ENCODE data around the gene SLC1A4. TPM values are rescaled to one million over a fixed set of nuclear protein-coding genes. Genes with fewer than 3 reads are reported as not detected.

SLC1A4 gene
- total and polyA plus RNA-seq, 4 donors: 6.3 to 27.4 (median 8.1) TPM

DNA sequence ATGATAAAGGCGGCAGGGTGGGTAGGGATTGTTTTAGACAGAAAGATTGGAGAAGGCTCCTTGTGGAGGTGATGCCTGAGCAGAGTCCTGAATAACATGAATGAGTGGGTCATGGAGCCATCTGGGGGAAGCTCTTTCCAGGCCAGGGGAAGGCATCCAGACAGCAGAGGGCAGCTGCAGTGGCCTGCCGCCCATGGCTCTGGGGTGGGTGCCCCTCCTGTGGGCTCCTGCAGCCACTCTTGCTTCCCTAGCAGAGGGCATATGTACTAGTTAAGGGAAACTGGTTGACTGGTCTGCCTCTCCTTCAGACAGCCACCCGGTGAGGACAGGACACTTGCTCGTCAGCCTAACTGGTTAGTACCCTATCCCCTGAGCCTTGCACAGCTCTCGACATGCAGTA, 46.5 kb upstream of the SLC1A4 start:
- peaks cover 0 to 15% (median 4%) of the 10 kb centered on the region in 5 donors for H3K4me1 ChIP-seq (ENCODE audit: control insufficient read depth in 5 of 5, insufficient read depth in 5 of 5, low read length in 5 of 5)
- H3K9ac ChIP-seq (ENCODE audit: insufficient read depth in 1 of 2, low read length in 2 of 2): no peak overlapping the region
- TF ChIP-seq, protein P1, sequence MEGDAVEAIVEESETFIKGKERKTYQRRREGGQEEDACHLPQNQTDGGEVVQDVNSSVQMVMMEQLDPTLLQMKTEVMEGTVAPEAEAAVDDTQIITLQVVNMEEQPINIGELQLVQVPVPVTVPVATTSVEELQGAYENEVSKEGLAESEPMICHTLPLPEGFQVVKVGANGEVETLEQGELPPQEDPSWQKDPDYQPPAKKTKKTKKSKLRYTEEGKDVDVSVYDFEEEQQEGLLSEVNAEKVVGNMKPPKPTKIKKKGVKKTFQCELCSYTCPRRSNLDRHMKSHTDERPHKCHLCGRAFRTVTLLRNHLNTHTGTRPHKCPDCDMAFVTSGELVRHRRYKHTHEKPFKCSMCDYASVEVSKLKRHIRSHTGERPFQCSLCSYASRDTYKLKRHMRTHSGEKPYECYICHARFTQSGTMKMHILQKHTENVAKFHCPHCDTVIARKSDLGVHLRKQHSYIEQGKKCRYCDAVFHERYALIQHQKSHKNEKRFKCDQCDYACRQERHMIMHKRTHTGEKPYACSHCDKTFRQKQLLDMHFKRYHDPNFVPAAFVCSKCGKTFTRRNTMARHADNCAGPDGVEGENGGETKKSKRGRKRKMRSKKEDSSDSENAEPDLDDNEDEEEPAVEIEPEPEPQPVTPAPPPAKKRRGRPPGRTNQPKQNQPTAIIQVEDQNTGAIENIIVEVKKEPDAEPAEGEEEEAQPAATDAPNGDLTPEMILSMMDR (IDR thresholded peaks at IDR 0.05; ENCODE audit: control extremely low read depth, extremely low read depth): no peak
- H3K27ac ChIP-seq (ENCODE audit: low read depth in 1 of 2, low read length in 1 of 2): no peak overlapping the region
- no peaks in the 10 kb centered on the region for H3K36me3 ChIP-seq (ENCODE audit: control insufficient read depth in 4 of 4, insufficient read depth in 4 of 4, low read length in 4 of 4)
- DNase-seq (no peak), ATAC-seq (ENCODE audit: insufficient read depth, low FRiP score) (no peak)
- no peaks in the 10 kb centered on the region for H3K27me3 ChIP-seq (ENCODE audit: control insufficient read depth in 3 of 3, insufficient read depth in 3 of 3, low read length in 2 of 3)
- 80 to 86% methylated on average over 5 of the region's 5 CpGs for WGBS, 2 donors
- H3K4me3 ChIP-seq: no peak overlapping the region
- no peaks in the 10 kb centered on the region for H3K9me3 ChIP-seq (ENCODE audit: control insufficient read depth in 4 of 4, insufficient read depth in 3 of 4, low read length in 3 of 4)

DNA sequence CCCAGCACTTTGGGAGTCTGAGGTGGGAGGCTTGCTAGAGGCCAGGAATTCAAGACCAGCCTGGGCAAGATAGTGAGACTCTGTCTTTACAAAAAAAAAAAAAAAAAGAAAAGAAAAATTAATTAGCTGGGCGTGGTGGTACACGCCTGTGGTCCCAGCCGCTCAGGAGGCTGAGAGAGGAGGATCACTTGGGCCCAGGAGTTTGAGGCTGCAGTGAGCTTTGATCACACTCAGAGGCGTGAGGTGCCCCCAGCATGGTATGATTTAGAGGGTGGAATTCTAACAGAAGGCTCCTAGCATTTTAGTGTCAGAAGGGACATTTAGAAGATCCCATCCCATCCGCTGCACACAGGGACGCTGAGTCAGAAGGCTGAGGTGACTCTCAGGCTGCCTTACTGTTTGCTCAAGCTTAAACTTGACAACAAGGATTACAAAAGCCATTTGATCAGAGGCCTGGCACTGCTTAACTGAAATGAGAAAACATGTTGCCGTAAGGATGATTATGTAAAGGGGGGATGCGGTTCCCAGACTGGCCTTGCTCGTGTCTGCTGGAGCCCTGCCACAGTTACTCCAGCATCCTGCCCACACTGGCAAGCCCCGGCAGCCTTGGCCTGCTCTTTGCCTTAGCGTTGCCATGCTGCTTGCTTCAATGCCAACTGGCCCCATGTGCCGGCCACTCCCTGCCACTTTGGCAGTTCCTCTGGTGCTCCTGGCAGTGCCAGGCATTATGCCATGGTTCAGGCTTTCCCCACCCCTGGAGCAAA, 45.6 kb upstream of the SLC1A4 start:
- H3K36me3 ChIP-seq (ENCODE audit: control insufficient read depth in 4 of 4, insufficient read depth in 4 of 4, low read length in 4 of 4): no peaks in the 10 kb centered on the region
- ATAC-seq (ENCODE audit: insufficient read depth, low FRiP score) (peak; percentile 46), DNase-seq (peak in 2 of 3 donors; percentile 20 to 40)
- H3K4me3 ChIP-seq: no peak overlapping the region
- H3K9ac ChIP-seq (ENCODE audit: insufficient read depth in 1 of 2, low read length in 2 of 2): no peak overlapping the region
- no peaks in the 10 kb centered on the region for H3K27me3 ChIP-seq (ENCODE audit: control insufficient read depth in 3 of 3, insufficient read depth in 3 of 3, low read length in 2 of 3)
- 41 to 61% methylated on average over 12 of the region's 12 CpGs for WGBS, 2 donors
- H3K4me1 ChIP-seq (ENCODE audit: control insufficient read depth in 5 of 5, insufficient read depth in 5 of 5, low read length in 5 of 5): peaks cover 0 to 21% (median 4%) of the 10 kb centered on the region in 5 donors
- H3K9me3 ChIP-seq (ENCODE audit: control insufficient read depth in 4 of 4, insufficient read depth in 3 of 4, low read length in 3 of 4): no peaks in the 10 kb centered on the region
- H3K27ac ChIP-seq (ENCODE audit: low read depth in 1 of 2, low read length in 1 of 2): no peak overlapping the region
- TF ChIP-seq, protein P1 (IDR thresholded peaks at IDR 0.05; ENCODE audit: control extremely low read depth, extremely low read depth): no peak

DNA sequence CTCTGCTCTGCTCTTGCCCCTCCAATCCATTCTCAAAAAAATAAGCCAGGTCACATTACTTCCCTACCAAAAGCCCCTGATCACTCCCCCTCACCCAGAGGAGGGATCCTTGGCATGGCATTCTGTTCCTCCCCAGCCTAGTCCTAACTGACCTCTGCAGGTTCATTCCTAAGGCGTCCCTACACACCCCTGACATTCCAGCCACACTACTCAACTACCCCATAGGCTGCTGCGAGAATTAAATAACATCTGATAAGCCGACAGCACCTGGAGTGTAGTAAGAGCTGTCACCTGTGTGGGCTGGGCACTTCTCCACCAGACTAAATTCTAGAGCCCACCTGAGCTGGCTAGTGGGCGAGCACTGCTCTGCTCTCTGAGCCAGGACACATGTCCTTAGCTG, 44.7 kb upstream of the SLC1A4 start:
- H3K27ac ChIP-seq (ENCODE audit: low read depth in 1 of 2, low read length in 1 of 2): no peak overlapping the region
- H3K4me1 ChIP-seq (ENCODE audit: control insufficient read depth in 5 of 5, insufficient read depth in 5 of 5, low read length in 5 of 5): peaks cover 0 to 21% (median 4%) of the 10 kb centered on the region in 5 donors
- H3K4me3 ChIP-seq: no peak overlapping the region
- H3K36me3 ChIP-seq (ENCODE audit: control insufficient read depth in 4 of 4, insufficient read depth in 4 of 4, low read length in 4 of 4): no peaks in the 10 kb centered on the region
- 78% methylated on average over 4 of the region's 4 CpGs for WGBS, 2 donors
- no peak overlapping the region for H3K9ac ChIP-seq (ENCODE audit: insufficient read depth in 1 of 2, low read length in 2 of 2)
- TF ChIP-seq, protein P1 (IDR thresholded peaks at IDR 0.05; ENCODE audit: control extremely low read depth, extremely low read depth): no peak
- no peaks in the 10 kb centered on the region for H3K9me3 ChIP-seq (ENCODE audit: control insufficient read depth in 4 of 4, insufficient read depth in 3 of 4, low read length in 3 of 4)
- DNase-seq: no peak
- no peaks in the 10 kb centered on the region for H3K27me3 ChIP-seq (ENCODE audit: control insufficient read depth in 3 of 3, insufficient read depth in 3 of 3, low read length in 2 of 3)
- no peak for ATAC-seq (ENCODE audit: insufficient read depth, low FRiP score)

Measured in lung (tissue), 12 donors.